H54 (cell line): ENCODE measurements around the gene MELTF.

Experiments
- DNase-seq: peaks from one replicate; pipeline ENCODE4 v3.0.0; 2011; ENCODE audit warnings: low spot score, mixed read lengths; ENCODE audit not compliant: insufficient read length
- FAIRE-seq: peaks from 3 replicates; lab custom pipeline; 2011; peaks lifted over from hg19 to GRCh38; lab: Jason Lieb, UNC
- POLR2A ChIP-seq: IDR thresholded peaks from 2 replicates; pipeline ENCODE4 v1.6.1; 2011; ENCODE audit warnings: low read depth, mild to moderate bottlenecking, low read length

MELTF gene

DNA sequence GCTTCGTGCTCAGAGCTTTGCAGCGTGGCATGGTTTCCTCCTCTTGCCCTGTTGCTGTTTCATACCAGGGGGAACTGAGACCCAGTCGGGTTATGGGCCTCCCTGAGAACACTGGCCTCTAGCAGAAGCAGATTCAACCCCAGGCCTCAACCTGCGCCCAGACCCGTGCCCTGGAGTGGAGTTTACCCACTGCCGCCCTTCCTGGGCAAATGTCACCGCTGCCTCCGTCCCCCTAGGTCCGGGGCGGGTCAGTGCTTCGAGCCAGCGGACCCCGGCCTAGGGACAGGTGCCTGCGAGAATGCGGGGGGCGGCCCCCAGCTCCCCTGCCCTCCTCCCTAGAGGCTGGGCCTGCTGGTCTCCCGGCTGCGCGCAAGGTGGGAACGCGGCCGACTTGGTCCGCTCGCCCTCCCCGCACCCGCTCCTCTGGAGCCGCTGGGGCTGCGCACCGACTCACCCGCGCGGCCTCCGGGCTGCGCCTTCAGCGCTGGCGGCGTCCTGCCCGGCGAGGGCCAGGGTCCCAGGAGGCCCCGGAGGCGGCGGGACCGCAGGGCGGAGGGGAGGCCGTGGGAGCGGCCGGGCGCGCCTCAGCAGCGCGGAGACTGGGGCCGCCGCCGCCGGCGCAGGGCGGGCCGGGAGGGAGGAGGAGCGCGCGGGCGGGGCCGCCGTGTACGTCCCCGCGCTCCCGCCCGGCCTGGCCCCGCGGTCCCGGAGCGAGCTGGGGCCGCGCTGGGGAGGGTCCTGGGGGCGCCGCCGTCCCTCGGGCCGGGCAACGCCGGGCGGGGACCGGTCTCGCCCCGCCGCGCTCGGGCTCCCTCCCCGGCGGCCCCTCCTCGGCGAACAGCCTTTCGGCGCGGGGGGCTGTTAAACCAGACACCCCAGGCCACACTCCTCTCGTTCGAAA, 61.1 kb downstream of the MELTF start, which contains the start of gene PIGZ:
PIGZ (minus strand) TSS at position 601 of the 901 bp plus-strand sequence. CDS start 16,802 bp downstream, outside the sequence.
- peak; percentile 44 for TF ChIP-seq POLR2A
- FAIRE-seq (no peak), DNase-seq (peak; percentile 71)

DNA sequence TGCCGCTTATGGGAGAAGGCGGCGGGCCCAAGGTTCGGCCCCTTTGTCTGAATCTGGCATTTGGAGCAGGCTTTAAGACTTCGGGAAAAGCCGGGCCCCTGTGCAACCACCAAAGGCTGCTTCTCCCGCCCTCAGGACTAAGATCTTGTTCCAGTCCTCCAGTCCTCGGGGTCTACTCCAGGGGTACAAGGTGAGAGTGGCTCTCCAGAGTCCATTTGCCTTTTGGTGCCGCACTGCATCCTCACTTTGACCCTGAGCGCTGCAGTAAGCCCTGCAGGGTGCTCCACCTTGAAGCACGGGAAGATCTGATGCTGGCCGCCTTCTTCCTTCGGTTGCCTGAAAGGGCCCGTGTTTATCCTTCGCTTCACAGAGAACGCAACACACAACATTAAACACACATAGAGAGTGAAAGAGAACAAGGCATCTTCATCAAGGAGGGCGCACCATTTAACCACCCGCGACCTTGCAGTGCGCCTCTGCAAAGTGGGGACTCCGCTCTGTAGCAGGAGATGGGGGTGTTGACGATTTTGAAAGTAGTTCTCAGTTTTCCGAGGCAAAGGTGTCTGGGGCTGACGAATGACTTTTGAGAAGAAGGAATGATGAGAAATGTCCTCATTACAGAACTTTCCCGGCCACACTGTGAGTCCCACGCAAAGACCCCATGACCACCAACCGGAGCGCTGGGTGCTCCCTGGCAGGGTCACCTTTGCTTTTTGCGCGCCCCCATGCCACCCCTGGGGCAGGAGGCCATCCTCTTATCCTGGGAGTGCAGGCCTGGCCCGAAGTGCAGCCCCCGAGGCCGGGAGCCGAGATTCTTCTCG, 62.0 kb downstream of the MELTF start:
- FAIRE-seq (no peak), DNase-seq (no peak)
- TF ChIP-seq POLR2A, result no peak

DNA sequence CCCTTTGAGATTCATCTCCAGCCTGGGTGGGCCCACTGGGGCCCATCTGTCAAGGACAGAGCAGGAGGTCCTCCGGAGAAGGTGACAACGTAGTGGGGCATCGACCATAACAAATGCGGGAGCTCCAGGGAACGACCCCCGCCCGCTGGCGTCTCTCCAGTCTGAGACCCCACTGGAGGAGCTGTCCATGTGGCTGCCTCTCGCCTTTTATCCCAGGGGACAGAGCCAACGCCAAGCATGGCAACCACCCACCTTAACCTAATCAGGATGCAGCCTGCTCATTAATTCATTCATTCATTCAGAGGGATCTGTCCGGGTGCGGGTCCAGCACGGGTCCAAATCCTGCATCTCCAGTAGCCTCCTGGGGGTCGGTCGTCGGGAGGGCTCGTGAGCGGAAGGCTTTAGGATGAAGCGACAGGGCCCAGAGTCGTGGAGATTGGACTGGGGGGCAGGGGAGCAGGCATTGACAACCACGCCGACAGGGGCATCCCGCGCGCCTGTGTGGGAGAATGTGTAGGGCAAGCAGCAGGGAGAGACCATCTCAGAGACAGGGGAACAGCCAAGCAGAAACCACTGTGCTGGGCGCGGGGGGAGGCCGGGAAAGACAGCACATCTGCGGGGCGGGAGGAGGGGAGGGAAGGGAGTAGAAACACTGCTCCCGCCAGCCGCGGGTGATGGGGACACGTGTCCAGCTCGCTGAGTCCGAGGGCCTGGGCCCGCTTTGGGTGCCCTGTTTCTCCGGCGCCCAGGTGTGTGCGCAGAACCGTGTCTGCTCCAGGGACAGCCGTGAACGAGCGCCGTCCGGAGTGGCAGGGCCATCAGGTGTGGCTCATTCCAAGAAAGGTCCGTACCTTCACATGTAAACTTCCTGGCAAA, 62.9 kb downstream of the MELTF start:
- no peak for DNase-seq
- FAIRE-seq, result no peak
- TF ChIP-seq POLR2A, result no peak

DNA sequence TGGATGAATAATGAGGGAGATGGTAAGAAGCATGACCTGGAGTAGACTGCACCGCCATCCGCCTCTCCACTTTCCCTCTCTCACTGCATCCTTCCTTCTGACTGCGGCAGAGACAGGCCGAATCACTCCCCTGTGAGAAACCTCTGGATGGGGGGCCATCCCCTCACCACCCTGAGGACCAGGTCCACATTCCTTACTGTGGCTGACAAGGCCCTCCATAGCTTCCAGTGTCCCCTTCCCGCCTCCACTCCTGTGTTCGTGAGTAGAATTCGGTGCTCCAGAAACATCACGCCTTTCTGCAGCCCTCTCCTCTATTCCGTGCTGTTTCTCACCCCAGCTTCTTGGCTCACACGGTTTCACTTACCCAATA, 63.8 kb downstream of the MELTF start:
- FAIRE-seq, result no peak

DNA sequence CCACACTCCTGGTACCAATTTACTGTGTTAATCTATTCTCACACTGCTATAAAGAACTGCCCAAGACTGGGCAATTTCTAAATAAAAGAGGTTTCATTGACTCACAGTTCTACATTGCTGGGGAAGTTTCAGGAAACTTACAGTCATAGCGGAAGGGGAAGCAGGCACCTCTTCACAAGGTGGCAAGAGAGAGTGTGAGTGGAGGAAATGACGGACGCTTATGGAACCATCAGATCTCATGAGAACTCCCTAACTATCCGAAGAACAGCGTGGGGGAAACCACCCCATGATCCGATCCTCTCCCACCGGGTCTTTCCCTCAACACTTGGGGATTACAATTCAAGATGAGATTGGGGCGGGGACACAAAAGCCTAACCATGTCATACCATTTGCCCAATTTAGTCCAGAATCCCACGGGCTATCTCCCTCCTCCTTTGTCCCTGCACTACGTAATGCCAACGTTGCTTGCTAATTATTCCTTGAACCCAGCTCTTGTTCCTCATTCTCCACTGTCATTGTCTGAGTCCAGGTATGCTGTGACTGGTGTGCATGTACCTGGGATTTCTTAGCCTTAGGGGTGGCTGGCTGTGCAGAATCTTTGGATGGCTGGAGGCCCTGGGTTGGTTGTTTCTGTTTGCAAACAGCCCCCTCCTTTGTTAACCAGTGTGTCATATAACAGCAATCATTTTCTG, 64.4 kb downstream of the MELTF start:
- no peak for FAIRE-seq
- DNase-seq, result no peak
- no peak for TF ChIP-seq POLR2A

More for the DNA sequence above, 63.8 kb downstream of the MELTF start:
- DNase-seq, result no peak
- no peak for TF ChIP-seq POLR2A

DNA sequence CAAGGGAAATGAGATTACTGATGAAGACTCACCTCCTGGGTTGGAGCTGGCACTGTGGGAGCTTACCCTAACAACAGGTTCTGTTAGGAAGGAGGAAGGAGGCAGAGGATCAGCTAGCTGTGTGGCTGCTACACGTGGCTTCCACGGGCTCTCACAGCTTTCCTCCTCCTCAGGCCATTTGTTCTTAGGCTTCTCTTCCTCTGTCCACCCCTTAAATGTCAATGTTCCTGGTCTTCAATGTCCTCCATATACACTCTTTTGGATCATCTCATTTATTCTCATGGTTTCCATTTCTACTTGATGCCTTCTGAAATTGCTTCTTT, 66.0 kb downstream of the MELTF start:
- no peak for TF ChIP-seq POLR2A
- FAIRE-seq (no peak), DNase-seq (no peak)

DNA sequence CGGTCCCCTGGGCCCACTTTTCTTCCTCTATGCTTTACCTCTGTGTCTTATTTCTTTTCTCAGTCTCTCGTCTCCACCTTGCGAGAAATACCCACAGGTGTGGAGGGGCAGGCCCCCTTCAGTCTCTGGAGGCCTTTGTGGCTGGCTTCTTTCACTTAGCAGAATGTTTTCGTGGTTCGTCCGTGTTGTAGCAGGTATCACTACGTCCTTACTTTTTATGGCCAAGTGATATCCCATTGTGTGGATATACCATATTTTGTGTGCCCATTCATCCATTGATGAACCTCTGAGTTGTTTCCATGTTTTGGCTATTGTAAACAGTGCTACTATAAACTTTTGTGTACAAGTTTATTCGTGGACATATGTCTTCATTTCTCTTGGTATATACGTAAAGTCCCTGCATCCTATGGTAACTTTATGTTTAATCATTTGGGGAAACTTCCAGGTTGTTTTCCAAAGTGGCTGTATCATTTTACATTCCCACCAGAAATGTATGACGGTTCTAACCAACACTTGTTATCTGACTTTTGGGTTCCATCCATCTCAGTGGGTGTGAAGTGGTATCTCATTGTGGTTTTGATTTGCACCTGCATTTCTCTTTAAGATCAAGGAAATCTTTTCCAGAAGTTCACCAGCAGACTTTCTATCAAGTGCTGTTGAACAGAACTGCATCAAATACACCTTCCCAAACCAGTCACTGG, 66.5 kb downstream of the MELTF start:
- no peak for TF ChIP-seq POLR2A
- FAIRE-seq (no peak), DNase-seq (no peak)

DNA sequence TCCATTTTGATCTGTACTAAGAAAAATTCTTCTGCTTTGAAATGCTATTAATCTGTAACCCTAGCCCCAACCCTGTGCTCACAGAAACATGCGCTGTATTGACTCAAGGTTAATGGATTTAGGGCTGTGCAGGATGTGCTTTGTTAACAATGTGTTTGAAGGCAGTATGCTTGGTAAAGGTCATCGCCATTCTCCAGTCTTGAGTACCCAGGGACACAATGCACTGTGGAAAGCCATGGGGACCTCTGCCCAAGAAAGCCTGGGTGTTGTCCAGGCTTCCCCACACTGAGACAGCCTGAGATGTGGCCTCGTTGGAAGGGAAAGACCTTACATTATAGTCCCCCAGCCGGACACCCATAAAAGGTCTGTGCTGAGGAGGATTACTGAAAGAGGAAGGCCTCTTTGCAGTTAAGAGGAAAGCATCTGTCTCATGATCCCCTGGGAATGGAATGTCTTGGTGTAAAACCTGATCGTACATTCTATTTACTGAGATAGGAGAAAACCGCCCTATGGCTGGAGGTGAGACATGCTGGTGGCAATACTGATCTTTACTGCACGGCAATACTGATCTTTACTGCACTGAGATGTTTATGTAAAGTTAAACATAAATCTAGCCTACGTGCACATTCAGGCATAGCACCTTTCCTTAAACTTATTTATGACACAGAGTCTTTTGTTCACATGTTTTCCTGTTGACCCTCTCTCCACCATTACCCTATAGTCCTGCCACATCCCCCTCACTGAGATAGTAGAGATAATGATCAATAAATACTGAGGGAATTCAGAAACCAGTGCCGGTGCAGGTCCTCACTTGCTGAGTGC, 67.3 kb downstream of the MELTF start:
- no peak for FAIRE-seq
- no peak for TF ChIP-seq POLR2A
- no peak for DNase-seq

DNA sequence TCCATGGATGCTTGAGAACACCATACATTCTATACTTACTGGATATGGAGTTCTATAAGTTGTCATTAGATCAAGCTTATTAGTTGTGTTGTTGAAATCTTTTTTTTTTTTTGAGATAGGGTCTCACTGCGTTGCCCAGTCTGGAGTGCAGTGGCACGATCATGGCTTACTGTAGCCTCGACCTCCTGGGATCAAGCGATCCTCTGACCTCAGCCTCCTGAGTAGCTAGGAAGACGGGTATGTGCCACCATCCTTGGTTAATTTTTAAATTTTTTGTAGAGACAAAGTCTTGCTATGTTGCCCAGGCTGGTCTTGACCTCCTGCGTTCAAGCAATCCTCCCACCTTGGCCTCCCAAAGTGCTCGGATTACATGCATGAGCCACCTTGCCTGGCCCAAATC, 74.8 kb downstream of the MELTF start:
- no peak for TF ChIP-seq POLR2A
- FAIRE-seq, result no peak
- DNase-seq, result no peak
